ENCODE results near the gene RNF111. TPM values are rescaled to one million over a fixed set of nuclear protein-coding genes. Genes with fewer than 3 reads are reported as not detected.

Gene RNF111
- total and polyA plus RNA-seq, 2 experiments from 2014 or later = 14.4 to 24.5 TPM

- H2AFZ ChIP-seq = no peak overlapping the region
- Mint-ChIP-seq H3K4me3 (no peak overlapping the region), H3K9me3 (no peaks in the 10 kb centered on the region), H3K4me1 (0 out of 3 replicates have a peak, but pooled peaks cover 3% of the 10 kb centered on the region), H3K27me3 (ENCODE audit: insufficient read depth, low read depth, poor library complexity) (peaks cover 1% of the 10 kb centered on the region), H3K36me3 (ENCODE audit: low read depth) (no peaks in the 10 kb centered on the region), H3K27ac (no peak overlapping the region)
- H3K79me2 ChIP-seq (replicated peaks; ENCODE audit: insufficient read depth) = peaks cover 97% of the 10 kb centered on the region
- H3K4me1 ChIP-seq (ENCODE audit: insufficient read depth) = no peaks in the 10 kb centered on the region
- H3F3A ChIP-seq (replicated peaks; ENCODE audit: low read depth) = no peaks in the 10 kb centered on the region
- H3K9me2 ChIP-seq (ENCODE audit: insufficient read depth) = no peaks in the 10 kb centered on the region
- H4K20me1 ChIP-seq (replicated peaks; ENCODE audit: insufficient read depth) = peaks cover 19% of the 10 kb centered on the region
- no peaks in the 10 kb centered on the region for H3K36me3 ChIP-seq (ENCODE audit: insufficient read depth)
- H3K27ac ChIP-seq (ENCODE audit: low read depth) = no peak overlapping the region
- no peak overlapping the region for H3K4me3 ChIP-seq
- TF ChIP-seq POLR2AphosphoS5 (IDR thresholded peaks at IDR 0.05; ENCODE audit: low read depth) (no peak), EZH2phosphoT487 (IDR thresholded peaks at IDR 0.05; ENCODE audit: unreplicated experiment) (no peak), JUNB (IDR thresholded peaks at IDR 0.05; ENCODE audit: unreplicated experiment) (no peak), REST (IDR thresholded peaks at IDR 0.05; ENCODE audit: unreplicated experiment) (no peak), ZNF114 (CRISPR knock-in tag; IDR thresholded peaks at IDR 0.05) (no peak), CREB1 (CRISPR knock-in tag; IDR thresholded peaks at IDR 0.05; ENCODE audit: low read depth) (no peak), STAT1 (IDR thresholded peaks at IDR 0.05; ENCODE audit: unreplicated experiment) (no peak), ZNF462 (CRISPR knock-in tag; IDR thresholded peaks at IDR 0.05) (no peak), ZNF331 (CRISPR knock-in tag; IDR thresholded peaks at IDR 0.05; ENCODE audit: low read depth) (no peak), NANOG (IDR thresholded peaks at IDR 0.05; ENCODE audit: borderline replicate concordance) (no peak), CTCF (conservative IDR thresholded peaks at IDR 0.05; ENCODE audit: low read depth in 2 of 2) (no peak), EZH2 (IDR thresholded peaks at IDR 0.05; ENCODE audit: low read depth, unreplicated experiment) (no peak), ETS1 (IDR thresholded peaks at IDR 0.05) (no peak)
- no peaks in the 10 kb centered on the region for H3K27me3 ChIP-seq (ENCODE audit: insufficient read depth)
- no peak overlapping the region for H3K4me2 ChIP-seq
- ATAC-seq (no peak), DNase-seq (ENCODE audit: low spot score) (no peak)
These were observed 12.2 kb downstream of the RNF111 start for GRCh38 chr15:58999694-59000093.

All from GM23338 (cell line).